DMS153 (cell line): Measurements from ENCODE around the gene TSPAN11.

ENCODE experiments used
- DNase-seq: peaks from one replicate; lab custom pipeline; 2025; lab: John Stamatoyannopoulos, UW

Gene TSPAN11

DNA sequence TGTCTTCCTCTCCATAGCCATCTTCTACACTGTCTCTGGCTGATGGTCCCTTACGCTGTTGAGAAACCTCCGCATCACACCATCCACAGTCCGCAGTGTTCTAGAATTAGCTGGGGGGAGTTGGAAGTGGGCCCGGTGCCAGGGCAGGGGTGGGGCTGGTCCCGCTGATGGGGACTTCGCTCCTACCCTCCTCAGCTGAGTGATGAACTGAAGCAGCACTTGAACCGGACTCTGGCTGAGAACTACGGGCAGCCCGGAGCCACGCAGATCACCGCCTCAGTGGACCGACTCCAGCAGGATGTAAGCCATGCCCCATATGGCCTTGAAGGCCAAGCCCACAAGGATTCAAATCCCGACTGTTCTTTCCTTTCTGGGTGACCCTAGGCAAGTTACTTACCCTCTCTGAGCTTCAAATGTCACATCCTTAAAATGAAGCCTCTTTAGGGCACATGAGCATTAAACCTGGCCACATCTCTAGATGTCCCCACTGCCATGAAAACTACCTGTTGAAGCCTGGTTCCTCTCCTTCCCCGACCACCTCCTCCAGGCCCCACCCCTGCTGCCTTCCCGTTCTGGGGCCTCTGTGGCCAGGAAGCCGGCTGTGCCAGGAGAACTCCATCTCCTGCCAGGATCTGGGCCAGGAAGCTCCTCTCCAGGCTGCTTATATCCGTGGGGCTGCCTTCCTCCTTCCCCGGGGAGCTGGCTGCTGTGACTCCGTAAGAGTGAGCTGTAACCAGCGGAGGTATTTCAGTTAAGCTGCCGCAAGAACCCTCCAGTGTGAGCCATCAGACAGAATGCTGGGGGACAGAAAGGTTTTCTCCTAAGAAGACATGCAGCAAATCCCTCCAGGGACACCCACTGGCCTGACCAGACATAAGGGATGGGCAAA lies 53.1 kb downstream of the TSPAN11 start:
- no peak for DNase-seq

DNA sequence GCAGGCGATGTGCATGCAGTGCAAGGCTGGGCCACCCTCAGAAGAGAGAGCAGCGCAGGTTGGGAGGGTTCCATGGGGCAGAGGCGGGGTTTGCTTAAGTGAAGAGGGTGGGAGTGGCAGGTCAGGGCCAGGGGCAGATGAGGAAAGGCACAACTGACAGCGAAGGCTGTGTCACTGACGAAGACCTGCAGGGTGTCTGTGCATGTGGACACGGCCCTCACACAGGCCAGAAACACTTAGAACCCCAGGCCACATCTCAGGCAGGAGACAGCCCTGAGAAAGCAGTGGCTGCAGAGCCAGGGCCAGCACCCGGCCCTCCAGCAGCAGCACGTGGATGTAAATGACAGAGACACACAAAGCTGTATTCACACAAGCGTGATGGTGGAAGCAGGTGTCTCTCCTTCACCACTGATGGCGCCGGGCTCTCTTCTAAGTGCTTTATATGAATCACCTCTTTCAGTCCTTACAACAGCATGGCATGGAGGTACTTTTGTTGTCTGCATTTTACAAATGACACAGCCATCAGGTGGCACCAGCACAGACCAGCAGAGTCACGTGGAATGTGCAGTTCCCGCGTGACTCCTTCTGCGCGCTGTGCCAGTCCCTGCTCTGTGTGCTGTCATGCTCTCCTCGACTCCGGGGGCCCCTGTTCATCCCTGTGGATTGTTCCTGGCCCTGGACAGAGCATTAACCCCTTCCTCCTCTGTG lies 54.6 kb downstream of the TSPAN11 start:
- peak; percentile 45 for DNase-seq

GRCh38 chr12:30982413-30982812 lies 55.9 kb downstream of the TSPAN11 start:
- DNase-seq = no peak

GRCh38 chr12:30985814-30986452 lies 59.4 kb downstream of the TSPAN11 start:
- no peak for DNase-seq

DNA sequence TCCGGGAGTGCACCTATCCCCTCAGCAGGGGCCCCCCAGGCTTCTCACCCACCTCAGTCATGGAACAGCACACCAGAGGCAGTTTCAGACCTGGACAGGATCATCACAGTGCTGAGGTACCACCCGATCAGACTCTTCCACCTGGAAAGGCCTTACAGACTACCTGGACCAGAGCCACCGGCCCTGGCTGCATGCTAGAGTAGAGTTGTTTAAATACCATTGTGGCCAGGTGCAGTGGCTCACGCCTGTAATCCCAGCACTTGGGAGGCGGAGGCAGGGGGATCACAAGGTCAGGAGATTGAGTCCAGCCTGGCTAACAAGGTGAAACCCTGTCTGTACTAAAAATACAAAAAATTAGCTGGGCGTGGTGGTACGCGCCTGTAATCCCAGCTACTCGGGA lies 61.5 kb downstream of the TSPAN11 start:
- no peak for DNase-seq

DNA sequence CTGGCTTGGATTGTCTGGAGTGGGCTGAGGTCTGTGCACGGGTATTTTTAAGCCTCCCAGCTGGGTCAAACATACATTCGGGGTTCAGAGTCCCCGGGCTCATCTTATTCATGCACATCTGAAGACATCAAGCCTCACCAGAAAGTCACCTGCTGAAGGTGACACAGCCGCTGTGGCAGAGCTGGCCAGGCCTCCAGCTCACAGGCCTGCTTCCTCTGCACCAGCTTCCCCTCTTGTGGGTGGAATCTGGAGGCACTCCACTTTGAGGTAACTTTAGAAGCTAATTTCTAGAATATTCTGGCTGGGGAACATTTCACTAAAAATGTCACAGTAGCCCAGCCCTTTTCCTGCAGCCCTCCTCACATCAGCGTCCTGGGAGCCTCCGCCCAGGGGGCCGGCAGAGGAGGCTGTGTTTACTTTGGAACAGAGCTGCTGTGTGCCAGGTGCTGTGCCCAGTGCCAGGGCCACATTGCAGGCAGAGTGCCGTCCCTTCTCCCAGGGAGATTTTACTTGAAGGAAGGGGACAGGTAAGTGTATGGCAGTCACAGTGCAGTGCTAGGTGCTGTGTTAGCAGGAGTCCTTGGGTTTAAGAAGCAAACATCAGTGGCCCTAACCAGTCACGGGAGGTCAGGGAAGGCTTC lies 62.2 kb downstream of the TSPAN11 start:
- no peak for DNase-seq

- peak; percentile 25 for DNase-seq
Measured at GRCh38 chr12:30989754-30990153, 63.2 kb downstream of the TSPAN11 start.

- DNase-seq = no peak
Measured at GRCh38 chr12:30990316-30990715, 63.8 kb downstream of the TSPAN11 start.

GRCh38 chr12:30990776-30991175 lies 64.2 kb downstream of the TSPAN11 start:
- no peak for DNase-seq

GRCh38 chr12:30991466-30991865 lies 64.9 kb downstream of the TSPAN11 start:
- no peak for DNase-seq

DNA sequence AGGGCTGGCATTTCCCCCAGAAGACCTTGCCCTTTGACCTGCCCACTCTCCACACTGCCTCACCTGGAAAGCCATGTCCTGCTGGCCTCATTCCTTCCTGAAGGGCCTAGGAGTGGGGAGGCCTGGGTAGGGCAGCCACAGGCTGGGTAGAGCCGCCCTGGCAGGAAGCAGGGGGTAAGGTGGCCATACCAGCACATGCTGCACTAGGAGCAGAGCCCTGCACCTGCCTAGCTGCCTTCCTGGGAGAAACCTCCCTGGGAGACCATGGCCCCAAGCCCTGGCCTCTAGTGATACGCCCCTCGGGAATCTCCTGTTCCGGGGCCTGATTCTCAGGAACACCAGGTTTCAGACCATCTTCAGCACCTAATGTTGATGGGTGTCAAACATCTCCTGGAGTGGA lies 65.8 kb downstream of the TSPAN11 start:
- DNase-seq = no peak

GRCh38 chr12:30993766-30994165 lies 67.2 kb downstream of the TSPAN11 start:
- DNase-seq = no peak

DNA sequence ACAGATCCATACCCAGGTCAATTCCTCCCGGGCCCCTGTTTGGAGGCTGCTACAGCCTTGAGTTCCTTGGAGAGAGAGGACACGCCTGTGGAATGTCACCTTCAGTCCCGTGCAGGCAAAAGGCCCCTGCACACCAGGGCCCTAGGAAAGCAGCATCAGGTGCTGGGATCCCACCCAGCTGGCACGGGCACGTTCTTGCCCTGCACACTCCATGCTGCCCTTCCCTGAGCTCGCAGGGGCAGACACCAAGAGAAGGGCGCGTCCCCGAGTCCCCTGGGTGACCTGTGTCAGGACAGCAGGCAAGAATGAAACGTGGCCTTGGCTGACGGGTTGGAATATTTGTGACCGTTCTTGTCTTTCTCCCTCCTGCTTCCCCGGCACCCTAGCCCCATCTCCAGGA lies 67.7 kb downstream of the TSPAN11 start:
- no peak for DNase-seq

DNA sequence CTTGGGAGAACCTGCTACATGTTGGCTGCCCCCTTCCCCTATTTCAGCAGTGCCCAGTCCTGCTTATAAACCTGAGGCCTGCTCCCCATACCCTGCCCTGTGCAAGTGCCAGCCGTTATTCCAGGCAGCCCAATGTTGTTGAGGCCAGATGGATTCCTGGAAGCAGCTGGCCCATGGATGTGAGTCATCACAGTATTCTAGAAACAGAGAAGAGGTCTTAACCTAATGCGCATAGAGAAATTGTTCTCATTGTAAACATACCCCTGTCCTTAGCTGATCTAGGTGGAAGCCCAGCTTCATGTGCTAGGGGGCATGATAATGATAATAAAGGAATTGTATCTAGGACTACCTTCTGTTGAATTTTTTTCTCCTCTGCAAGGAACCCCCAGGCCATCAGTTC lies 69.7 kb downstream of the TSPAN11 start:
- no peak for DNase-seq

DNA sequence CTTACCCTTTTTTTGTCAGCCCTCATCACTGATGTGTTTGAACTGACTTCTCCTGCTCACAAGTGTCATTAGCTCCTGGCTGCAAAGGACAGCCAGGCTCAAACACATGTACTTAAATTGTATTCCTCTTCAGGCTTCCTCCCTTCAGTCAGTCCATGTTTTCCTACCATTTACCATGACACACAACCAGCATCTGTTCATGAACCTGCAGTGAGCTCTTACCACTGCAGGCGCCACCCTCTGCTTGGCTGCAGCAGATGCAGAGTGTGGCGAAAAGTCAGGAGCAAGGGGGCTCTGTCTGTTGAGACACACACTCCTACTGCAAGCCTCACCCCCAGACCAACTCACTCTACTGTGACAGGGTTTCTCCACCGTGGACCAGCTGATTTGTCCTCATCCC lies 70.2 kb downstream of the TSPAN11 start:
- no peak for DNase-seq

- no peak for DNase-seq
Measured at GRCh38 chr12:30997685-30998440, 71.3 kb downstream of the TSPAN11 start.

DNA sequence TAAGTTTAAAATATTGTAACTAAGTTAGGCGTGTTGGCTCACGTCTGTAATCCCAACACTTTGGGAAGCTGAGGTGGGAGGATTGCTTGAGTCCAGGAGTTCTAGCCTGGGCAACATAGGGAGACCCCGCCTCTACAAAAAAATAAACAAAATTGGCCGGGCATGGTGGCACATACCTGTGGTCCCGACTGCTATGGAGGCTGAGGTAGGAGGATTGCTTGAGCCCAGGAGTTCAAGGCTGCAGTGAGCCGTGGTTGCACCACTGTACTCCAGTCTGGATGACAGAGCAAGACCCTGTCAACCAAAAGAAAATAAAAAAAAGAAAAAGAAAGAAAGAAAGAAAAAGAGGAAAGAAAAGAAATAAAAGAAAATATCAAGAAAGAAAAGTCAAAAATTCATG lies 72.5 kb downstream of the TSPAN11 start:
- DNase-seq = no peak

DNA sequence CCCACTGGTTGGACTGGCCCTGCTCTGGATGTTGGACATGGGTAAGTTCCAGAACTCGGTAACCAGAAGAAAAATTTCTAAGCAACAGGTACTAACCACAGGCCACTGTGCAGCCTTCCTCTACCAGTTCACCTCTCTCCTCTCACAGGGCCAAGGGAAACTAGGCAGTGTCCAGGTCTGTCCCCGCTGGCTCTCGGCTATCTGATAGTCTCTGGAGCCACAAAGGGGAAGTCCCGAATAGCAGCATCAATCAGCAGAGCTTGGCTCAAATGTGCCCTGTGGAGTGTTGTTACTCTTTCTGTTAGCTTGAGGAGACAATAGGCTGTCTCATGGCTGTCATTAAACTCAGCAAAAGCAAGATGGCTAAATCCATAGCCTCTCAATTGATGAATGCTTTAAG lies 73.2 kb downstream of the TSPAN11 start:
- DNase-seq = no peak

- DNase-seq = peak; percentile 19
Measured at GRCh38 chr12:31000751-31001150, 74.2 kb downstream of the TSPAN11 start.

GRCh38 chr12:31001581-31002360 lies 75.2 kb downstream of the TSPAN11 start:
- DNase-seq = no peak

DNA sequence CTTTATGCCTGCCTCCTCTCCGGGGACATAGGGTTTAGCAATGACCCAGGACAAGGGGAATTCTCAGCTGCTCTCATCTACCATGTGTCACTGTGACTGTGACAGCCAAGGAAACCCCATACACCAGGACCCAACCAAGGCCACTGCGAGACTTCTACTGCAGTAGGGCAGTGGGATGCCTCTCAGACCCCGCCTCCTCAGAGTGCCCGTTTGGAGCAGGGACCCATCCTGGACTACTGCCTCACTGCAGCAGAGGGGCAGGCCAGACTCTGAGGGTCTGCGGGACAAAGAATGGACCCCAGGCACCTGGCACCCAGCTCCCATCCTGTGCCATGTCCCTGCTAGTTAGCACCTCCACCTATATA lies 75.8 kb downstream of the TSPAN11 start:
- DNase-seq = no peak
